ENCODE results near the gene CTSE. TPM values are rescaled to one million over a fixed set of nuclear protein-coding genes. Genes with fewer than 3 reads are reported as not detected.
A peak's percentile ranks its signal among the peaks of the same experiment; 100 is the strongest.

The CTSE gene
- total RNA-seq, 4 donors from 2014 or later, result not detected

DNA sequence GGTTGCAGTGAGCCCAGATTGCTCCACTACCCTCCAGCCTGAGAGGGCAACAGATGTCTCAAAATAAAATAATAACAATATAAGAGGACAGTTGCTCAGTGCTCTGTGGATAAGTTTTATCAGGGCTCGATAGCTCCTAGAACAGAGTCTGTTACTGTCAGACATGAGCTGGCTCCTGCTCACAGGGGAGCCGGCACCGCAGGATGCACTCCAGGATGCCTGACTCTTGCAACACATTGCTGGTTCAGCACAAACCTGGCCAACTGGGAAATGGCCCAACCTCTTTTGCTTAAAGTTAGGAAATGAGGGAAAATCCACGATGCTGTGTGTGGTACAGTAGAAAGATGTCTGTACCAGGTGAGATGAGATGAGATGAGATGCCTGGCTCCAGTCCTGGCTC is 5.8 kb upstream of the CTSE start:
- WGBS, 2 donors, result 62 to 65% methylated on average over 4 of the region's 4 CpGs
- DNase-seq (ENCODE audit: low spot score in 2 of 2), result peak; percentile 21 to 47
- Histone ChIP-seq H3K9me3 (no peaks in the 10 kb centered on the region), H3K36me3 (no peaks in the 10 kb centered on the region), H3K27me3 (no peaks in the 10 kb centered on the region), H3K4me1 (no peaks in the 10 kb centered on the region), H3K4me3 (no peak overlapping the region), H3K27ac (no peak overlapping the region)
- TF ChIP-seq EP300 (IDR thresholded peaks at IDR 0.05) (no peak), POLR2A (IDR thresholded peaks at IDR 0.05) (no peak)

DNA sequence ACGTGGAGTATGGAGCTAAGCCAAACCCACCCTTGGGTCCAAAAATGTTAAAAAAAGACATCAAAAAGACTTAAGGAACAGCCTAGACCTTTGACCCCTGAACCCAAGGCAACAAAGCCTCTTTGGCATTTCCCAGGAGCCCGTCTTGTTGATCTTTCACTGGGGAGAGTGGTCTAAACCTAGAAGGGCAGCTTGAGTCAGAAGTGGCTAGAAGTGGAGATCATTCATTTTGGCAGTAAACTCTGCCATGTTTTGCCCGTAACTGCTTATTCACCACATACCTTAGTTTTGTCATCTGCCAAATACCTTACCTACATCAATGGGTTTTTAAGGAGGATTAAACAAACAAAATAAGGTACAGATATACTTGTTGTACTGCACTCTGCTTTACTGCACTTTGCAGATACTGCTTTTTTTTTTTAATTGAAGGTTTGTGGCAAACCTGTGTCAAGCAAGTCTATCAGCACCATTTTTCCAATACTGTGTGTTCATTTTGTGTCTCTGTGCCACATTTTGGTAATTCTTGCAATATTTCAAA is 1.7 kb upstream of the CTSE start:
- Histone ChIP-seq H3K4me1 (no peaks in the 10 kb centered on the region), H3K27ac (no peak overlapping the region), H3K9me3 (no peaks in the 10 kb centered on the region), H3K27me3 (no peaks in the 10 kb centered on the region), H3K36me3 (no peaks in the 10 kb centered on the region), H3K4me3 (no peak overlapping the region)
- TF ChIP-seq EP300 (IDR thresholded peaks at IDR 0.05) (no peak), POLR2A (IDR thresholded peaks at IDR 0.05) (no peak)
- TF ChIP-seq, protein P1, sequence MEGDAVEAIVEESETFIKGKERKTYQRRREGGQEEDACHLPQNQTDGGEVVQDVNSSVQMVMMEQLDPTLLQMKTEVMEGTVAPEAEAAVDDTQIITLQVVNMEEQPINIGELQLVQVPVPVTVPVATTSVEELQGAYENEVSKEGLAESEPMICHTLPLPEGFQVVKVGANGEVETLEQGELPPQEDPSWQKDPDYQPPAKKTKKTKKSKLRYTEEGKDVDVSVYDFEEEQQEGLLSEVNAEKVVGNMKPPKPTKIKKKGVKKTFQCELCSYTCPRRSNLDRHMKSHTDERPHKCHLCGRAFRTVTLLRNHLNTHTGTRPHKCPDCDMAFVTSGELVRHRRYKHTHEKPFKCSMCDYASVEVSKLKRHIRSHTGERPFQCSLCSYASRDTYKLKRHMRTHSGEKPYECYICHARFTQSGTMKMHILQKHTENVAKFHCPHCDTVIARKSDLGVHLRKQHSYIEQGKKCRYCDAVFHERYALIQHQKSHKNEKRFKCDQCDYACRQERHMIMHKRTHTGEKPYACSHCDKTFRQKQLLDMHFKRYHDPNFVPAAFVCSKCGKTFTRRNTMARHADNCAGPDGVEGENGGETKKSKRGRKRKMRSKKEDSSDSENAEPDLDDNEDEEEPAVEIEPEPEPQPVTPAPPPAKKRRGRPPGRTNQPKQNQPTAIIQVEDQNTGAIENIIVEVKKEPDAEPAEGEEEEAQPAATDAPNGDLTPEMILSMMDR (IDR thresholded peaks at IDR 0.05), result no peak
- DNase-seq (ENCODE audit: low spot score in 2 of 2), result no peak
- WGBS, 2 donors, result 65 to 70% methylated on average over 3 of the region's 3 CpGs

DNA sequence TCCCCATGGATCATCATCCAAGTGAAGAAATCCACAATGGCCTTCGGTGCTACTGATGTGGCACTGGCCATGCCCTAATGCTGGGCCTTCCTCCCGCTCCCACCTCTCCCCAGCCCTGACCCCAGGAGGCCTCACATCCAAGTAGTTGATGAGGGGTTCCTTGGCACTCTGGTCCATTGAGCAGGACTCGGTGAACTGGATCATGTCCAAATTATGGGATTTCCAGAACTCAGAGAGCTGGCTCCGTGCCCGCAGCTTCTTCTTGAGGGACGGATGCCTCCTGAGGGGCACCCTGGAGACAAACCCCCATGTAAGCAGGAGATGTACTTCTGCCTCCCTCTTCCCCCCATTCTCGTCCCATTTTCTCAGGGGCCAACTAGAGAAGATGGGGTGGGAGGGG is 929 bp downstream of the CTSE start:
- WGBS, 2 donors, result 86 to 89% methylated on average over 7 of the region's 7 CpGs
- H3K4me1 ChIP-seq, result no peaks in the 10 kb centered on the region

DNA sequence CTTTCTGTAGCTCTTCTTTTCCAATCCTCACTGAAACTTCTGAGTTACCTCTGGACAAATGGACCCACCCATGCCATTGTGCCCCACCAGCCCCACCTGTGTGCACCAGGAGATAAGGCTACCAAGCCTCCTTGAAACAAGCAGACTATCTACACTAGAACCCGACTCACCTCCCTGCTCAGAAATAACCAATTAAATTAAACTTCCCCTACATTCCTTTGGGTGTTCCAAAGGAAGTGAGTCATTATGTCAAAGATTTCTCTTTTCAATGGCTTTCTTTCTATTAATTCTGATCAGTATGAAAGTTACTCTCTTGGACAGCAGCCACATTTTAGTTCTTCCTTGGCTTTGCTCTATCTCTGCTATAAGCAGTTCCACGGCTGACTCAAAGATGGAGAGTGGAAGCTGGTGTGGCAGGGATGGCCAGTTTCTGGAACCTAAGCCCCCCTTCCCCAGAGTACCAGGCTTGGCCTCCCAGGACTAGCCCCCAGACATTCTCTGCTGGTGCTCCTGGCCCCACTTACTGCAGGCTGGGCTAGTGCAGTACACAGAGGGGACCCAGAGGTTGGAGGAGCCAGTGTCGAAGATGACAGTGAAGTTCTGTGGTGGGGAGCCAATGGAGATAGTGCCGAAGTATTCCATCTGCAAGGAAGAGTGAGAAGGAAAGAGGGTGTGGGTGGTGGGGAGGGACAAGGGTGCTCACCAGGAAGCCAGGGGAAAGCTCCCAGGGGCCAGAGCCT is 1.9 kb downstream of the CTSE start:
- Histone ChIP-seq H3K9me3 (no peaks in the 10 kb centered on the region), H3K4me1 (no peaks in the 10 kb centered on the region), H3K4me3 (no peak overlapping the region), H3K27ac (no peak overlapping the region), H3K36me3 (no peaks in the 10 kb centered on the region), H3K27me3 (no peaks in the 10 kb centered on the region)
- WGBS, 2 donors, result 69 to 70% methylated on average over 4 of the region's 4 CpGs
- TF ChIP-seq EP300 (IDR thresholded peaks at IDR 0.05) (no peak), POLR2A (IDR thresholded peaks at IDR 0.05) (no peak)
- TF ChIP-seq, protein P1 (IDR thresholded peaks at IDR 0.05), result no peak
- no peak for DNase-seq (ENCODE audit: low spot score in 2 of 2)

More for the DNA sequence above, 929 bp downstream of the CTSE start:
- H3K36me3 ChIP-seq, result no peaks in the 10 kb centered on the region
- no peaks in the 10 kb centered on the region for H3K9me3 ChIP-seq
- no peak for DNase-seq (ENCODE audit: low spot score in 2 of 2)
- no peak overlapping the region for H3K4me3 ChIP-seq
- no peaks in the 10 kb centered on the region for H3K27me3 ChIP-seq
- TF ChIP-seq EP300 (IDR thresholded peaks at IDR 0.05) (no peak), POLR2A (IDR thresholded peaks at IDR 0.05) (no peak)
- TF ChIP-seq, protein P1 (IDR thresholded peaks at IDR 0.05), result no peak
- H3K27ac ChIP-seq, result no peak overlapping the region

DNA sequence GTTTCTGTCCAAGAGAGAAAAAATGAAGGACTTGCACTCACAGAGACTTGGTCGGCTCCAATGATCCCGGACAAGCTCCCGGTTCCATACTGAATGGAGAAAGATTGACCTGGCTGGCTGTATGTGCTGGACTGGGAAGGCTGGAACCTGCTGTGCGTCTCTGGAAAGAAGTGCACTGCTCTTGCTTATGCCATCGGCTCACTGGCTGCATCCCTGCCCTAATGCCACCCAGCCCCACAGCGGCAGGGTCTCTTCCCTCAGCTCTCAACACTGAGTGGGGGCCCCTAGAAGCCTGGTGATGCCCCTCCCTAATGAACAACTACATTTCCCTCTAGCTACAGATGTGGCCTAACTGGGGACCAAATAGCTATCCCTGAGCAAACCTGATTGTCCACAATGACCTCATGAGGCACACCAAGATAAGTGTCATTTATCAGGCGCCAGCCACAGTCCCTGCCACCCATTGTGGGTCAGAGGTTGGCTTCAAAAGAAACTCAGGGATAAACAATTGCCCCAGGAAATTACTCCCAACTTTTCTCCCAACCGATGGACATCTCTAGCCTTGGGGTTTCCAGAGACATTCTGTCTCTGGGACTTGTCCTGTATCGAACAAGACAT is 2.6 kb downstream of the CTSE start:
- H3K4me3 ChIP-seq, result no peak overlapping the region
- 87% methylated on average over 9 of the region's 9 CpGs for WGBS, 2 donors
- no peaks in the 10 kb centered on the region for H3K27me3 ChIP-seq
- no peak for DNase-seq (ENCODE audit: low spot score in 2 of 2)
- no peak overlapping the region for H3K27ac ChIP-seq
- TF ChIP-seq, protein P1 (IDR thresholded peaks at IDR 0.05), result no peak
- TF ChIP-seq POLR2A (IDR thresholded peaks at IDR 0.05), result no peak
- no peak for TF ChIP-seq EP300 (IDR thresholded peaks at IDR 0.05)
- no peaks in the 10 kb centered on the region for H3K9me3 ChIP-seq
- H3K4me1 ChIP-seq, result no peaks in the 10 kb centered on the region
- no peaks in the 10 kb centered on the region for H3K36me3 ChIP-seq

Measured in tibial nerve (tissue), 4 donors.